Urinary bladder (tissue), 4 donors: ENCODE data around the gene SRPX2. TPM values are rescaled to one million over a fixed set of nuclear protein-coding genes. Genes with fewer than 3 reads are reported as not detected.

Source experiments
- DNase-seq: peaks from one replicate; pipeline ENCODE4 v3.0.0-alpha.2; 2015; ENCODE audit errors: extremely low spot score
- H3K27ac ChIP-seq: one replicate; pipeline ENCODE4 v1.5.1; 2013; ENCODE audit warnings: low read depth, mild to moderate bottlenecking, moderate library complexity
- H3K36me3 ChIP-seq: one replicate; pipeline ENCODE4 v1.6.1; 2013; ENCODE audit warnings: mild to moderate bottlenecking, moderate library complexity; ENCODE audit not compliant: insufficient read depth
- H3K4me1 ChIP-seq: one replicate; pipeline ENCODE4 v1.6.1; 2013; ENCODE audit warnings: mild to moderate bottlenecking, moderate library complexity; ENCODE audit not compliant: insufficient read depth
- H3K4me3 ChIP-seq: one replicate; pipeline ENCODE4 v1.5.1; 2013; ENCODE audit warnings: low read depth, low read length
- WGBS: extraction: QIAGEN DNeasy Blood & Tissue Kit; methylation state at CpG from one replicate; pipeline ENCODE4 v1.1.7; 2013; 5-methylcytosine and 5-hydroxymethylcytosine counted together
- polyA plus RNA-seq: library from polyadenylated mRNA; stranded (reverse); fragments of 200-250 nt; gene quantifications from one replicate; pipeline ENCODE4 v1.2.3, GENCODE V29; 2013
- total RNA-seq: library from RNA; depleted of rRNA; stranded (reverse); fragments of >200 nt; gene quantifications from one replicate; pipeline ENCODE4 v1.2.3, GENCODE V29; 2014
- donor health status: healthy with polysubstance abuse.
- donor health status: healthy.

Gene SRPX2
- total and polyA plus RNA-seq, 2 donors: 26.4 to 27.1 TPM

DNA sequence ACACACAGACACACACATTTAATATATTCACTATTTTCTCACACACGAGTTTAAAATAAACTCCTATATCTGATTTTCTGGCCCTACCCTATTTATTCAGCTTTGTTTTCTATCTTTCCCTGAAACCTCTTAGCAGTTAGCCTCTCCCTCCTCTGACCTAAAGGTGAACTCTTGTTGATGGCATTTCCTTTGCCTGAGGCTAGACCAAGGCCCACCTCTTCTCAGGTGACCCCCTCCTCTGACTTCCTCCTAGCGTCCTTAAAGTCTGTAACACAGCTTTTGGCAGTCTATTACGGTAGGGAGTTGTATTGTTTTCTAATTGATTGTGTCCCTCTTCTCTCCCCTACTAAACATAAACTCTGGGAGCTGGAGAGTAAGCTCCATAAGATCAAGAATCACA is 1.7 kb upstream of the SRPX2 start:
- DNase-seq: no peak
- Histone ChIP-seq H3K27ac (peak overlapping the region; percentile 10), H3K4me1 (no peaks in the 10 kb centered on the region), H3K4me3 (no peak overlapping the region), H3K36me3 (no peaks in the 10 kb centered on the region)
- 73% methylated on average over 3 of the region's 3 CpGs for WGBS

DNA sequence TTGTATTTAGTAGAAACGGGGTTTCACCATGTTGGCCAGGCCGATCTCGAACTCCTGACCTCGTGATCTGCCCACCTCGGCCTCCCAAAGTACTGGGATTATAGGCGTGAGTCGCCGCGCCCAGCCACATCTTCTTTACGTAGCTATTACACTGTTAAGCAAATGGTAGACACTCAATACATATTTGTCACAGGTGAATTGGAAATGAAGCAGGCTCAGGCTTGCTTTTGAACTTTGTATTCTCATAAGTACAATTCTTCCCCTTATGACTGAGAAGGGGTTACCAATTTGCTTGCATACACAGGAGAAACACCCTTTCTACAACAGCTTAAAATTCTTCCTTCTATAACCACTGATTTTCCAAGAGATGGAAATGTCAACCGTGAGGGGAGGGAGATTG is 787 bp upstream of the SRPX2 start:
- DNase-seq: no peak
- Histone ChIP-seq H3K4me1 (no peaks in the 10 kb centered on the region), H3K4me3 (no peak overlapping the region), H3K27ac (peak overlapping the region; percentile 80), H3K36me3 (no peaks in the 10 kb centered on the region)
- 88% methylated on average over 11 of the region's 11 CpGs for WGBS

DNA sequence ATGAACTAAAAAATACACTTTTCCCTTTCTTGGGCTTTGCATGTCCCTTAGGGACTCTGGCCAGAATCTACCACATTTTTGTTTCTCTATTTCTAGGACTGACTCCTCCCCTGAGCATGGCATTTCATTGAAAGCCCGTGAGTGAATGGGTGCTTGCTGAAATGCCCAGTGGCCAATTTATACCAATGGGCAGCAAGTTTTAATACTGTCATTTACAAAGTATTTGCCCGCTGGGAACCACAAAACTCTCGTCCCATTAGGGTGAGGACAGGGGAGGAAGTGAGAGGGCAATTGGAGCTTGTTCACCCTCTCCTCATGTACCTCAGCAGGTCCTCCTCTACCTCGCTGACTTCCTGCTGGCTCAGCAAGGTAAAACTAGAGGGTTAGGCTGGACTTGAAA is 1.1 kb downstream of the SRPX2 start:
- no peaks in the 10 kb centered on the region for H3K36me3 ChIP-seq
- 72% methylated on average over 4 of the region's 4 CpGs for WGBS
- H3K27ac ChIP-seq: peak overlapping the region; percentile 23
- no peaks in the 10 kb centered on the region for H3K4me1 ChIP-seq
- no peak overlapping the region for H3K4me3 ChIP-seq
- DNase-seq: no peak

DNA sequence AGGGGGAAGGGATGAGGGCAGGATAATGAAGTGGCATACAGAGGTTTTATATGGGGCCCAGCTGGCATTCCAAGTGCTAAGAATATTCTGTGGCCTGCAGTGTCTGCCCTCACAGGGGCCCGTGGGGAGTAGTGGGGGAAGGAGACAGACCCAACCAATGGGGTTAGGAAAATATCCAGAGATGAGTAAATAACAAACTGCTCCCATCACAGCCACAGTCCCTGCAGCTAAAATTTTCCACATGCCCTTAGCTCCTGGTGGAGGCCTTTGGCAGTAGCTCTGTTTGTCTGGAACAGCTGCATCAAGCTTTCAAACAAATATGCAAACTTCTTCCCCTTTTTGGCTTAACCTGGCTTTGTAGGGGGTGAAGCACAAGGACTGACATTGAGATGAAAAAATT is 3.1 kb downstream of the SRPX2 start:
- DNase-seq: no peak
- Histone ChIP-seq H3K4me1 (no peaks in the 10 kb centered on the region), H3K4me3 (no peak overlapping the region), H3K36me3 (no peaks in the 10 kb centered on the region), H3K27ac (peak overlapping the region; percentile 23)
- 25% methylated on average over 1 of the region's 1 CpG for WGBS

DNA sequence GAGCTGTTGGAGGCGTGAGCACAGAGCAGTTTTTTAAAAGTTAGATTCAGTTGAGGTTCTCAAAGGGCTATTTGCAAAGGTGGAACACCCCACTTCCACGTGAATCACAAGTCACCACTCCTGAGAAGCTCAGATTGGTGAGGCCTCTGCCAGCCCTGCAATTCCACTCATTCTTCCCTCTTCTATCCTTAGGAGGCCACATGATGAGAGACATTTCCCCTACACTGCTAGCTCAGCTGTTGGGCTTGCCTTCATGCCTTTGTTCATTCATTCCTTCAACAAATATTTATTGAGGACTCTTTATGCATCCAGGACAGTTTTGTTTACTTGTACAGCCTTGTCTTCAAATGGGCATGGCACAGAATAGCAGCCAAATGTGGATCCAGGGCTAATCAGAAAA is 3.7 kb downstream of the SRPX2 start:
- H3K4me3 ChIP-seq: no peak overlapping the region
- no peaks in the 10 kb centered on the region for H3K4me1 ChIP-seq
- DNase-seq: no peak
- WGBS: 71% methylated on average over 2 of the region's 2 CpGs
- no peaks in the 10 kb centered on the region for H3K36me3 ChIP-seq
- no peak overlapping the region for H3K27ac ChIP-seq

DNA sequence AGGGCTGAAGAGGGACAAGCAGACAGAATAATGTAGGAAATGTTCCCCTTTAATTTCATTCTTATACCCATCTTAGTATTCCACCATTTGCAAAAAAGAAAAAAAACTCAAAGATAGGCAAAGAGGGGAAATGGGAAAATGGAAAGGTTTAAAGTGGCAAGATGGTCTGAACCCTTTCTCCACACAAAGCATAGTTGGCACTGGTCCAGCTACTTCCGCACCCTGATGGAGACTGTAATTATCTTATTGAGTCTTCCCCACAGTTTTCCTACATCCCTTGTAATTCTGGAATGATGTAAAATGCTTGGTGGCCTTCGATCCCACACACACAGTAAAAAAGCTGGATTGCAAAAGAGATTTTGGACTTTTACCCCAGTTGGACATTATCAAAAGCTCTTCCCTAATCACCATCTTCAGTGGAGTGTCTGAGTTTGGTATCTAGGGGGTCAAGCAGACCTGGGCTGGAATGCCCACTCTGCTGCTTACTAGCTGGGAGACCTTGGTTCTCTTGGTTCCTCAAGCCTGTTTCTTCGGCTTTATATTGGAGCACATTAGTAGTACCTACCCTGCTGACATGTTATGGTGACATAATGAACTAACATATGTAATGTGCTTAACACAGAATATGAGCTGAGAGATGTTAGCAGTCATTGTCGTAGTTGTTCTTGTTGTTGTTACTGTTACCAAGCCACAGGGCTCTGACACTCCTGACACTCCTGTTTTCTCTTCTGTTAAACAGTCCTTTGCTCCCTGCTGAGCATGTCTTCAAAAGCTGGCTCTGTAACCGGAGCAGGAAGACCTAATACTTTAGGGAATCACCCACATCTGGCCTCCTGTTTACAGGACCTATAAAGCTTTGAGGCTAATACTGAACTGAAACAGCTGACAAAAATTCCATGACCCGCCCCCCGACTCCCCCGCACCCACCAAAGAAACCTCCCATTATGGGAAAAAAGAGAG is 4.7 kb downstream of the SRPX2 start:
- H3K36me3 ChIP-seq: no peaks in the 10 kb centered on the region
- no peaks in the 10 kb centered on the region for H3K4me1 ChIP-seq
- H3K27ac ChIP-seq: peak overlapping the region; percentile 92
- WGBS: 43% methylated on average over 8 of the region's 8 CpGs
- no peak overlapping the region for H3K4me3 ChIP-seq
- no peak for DNase-seq

DNA sequence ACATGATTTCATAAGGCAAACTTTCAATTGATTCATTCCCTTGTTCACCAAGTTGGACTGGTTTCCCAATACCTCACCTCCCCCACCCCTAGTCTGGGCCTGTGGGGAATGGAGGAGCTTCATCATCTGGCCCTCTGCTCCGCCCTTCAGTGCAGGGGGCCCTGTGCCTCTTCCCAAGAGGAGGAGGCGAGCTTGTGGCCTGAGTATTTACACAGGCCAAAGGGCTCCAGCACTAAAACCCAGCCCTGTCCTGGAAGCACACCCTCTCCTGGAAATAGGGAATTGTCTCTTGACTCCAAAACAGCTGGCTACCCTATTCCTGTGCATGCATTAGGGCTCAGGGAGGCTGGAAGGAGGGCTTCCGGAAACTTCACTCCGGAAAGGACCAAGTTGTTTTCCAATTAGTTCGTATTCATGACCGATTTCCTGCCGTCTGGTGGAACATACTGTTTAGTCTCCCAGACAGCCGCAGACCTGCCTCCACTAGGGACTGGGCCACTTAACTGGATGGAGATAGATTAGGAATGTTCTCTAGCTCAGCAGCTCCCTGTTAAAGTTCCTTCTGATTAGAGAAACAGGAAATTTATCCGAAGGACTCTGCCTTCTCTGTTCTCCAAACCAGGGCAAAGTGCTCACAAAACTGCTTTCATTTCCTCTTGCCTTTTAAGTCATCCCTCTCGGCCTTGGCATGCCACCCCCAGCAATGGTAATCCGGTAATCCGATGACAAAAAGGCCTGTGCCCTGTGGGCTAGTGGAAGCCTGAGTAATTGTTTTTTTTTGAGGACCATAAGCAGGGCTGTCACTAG is 5.8 kb downstream of the SRPX2 start:
- H3K4me3 ChIP-seq: no peak overlapping the region
- peak overlapping the region; percentile 59 for H3K27ac ChIP-seq
- 40% methylated on average over 12 of the region's 12 CpGs for WGBS
- DNase-seq: no peak
- H3K4me1 ChIP-seq: no peaks in the 10 kb centered on the region
- no peaks in the 10 kb centered on the region for H3K36me3 ChIP-seq

DNA sequence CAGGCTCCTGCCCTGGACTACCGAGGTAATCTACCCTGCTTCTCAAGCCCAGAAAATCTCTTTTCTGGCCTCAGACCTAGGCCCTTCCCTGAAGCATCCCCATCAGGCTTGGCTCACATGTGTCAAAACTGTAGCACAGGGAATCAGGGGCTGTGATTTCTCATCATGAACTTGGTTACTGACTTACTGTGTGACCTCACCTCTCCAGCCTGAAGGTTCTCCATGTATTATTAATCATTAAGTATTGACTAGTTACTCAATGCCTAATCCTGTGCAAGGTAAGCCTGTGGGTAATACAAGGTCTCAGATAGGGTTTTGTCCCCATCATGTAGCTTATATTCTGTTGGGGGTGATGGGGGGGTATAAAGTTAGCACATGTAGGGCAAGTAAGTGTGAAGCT is 6.8 kb downstream of the SRPX2 start:
- no peak for DNase-seq
- WGBS: 96% methylated on average over 1 of the region's 1 CpG
- H3K27ac ChIP-seq: no peak overlapping the region

DNA sequence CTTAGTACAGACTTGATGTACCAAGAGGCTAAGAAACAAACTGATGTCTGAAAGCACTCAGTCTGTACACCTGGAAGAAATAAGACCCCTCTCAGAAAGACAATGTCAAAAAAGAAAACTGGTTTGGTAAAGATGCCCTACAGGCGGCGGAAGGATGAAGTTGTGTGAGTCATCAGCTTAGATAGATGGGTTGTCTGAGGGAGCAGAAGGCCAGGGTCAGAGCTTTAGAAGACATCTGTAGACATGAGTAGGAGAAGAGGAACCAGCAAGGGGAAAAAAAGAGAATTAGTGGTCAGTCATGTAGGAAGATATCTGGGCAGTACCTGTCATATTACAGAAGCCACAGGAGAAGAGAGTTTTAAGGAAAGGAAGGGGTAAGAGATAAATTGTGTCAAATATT is 8.3 kb downstream of the SRPX2 start:
- WGBS: 85% methylated on average over 2 of the region's 2 CpGs
- H3K27ac ChIP-seq: no peak overlapping the region
- no peaks in the 10 kb centered on the region for H3K36me3 ChIP-seq

More for the DNA sequence above, 6.8 kb downstream of the SRPX2 start:
- Histone ChIP-seq H3K4me1 (no peaks in the 10 kb centered on the region), H3K36me3 (no peaks in the 10 kb centered on the region), H3K4me3 (no peak overlapping the region)

DNA sequence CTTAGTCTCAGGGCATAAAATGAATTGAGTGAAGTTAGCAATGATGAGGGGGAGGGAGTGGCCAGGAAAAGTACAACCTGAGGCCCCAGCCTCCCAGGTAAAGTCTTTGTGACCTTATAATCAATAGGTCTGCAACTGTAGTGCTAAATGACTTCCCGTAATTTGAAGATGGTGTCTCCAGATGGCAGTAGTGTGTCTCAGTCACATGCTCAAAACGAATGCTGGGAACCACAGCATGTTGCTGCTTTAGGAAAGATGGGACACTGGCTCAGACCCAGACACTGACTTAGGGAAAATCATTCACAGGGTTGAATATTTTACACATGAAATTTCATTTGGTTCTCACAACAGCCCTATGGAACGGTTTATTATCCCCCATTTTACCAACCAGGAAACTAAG is 10.3 kb downstream of the SRPX2 start:
- DNase-seq: no peak
- no peaks in the 10 kb centered on the region for H3K36me3 ChIP-seq
- H3K27ac ChIP-seq: no peak overlapping the region
- H3K4me3 ChIP-seq: no peak overlapping the region
- no peaks in the 10 kb centered on the region for H3K4me1 ChIP-seq
- WGBS: 42% methylated on average over 3 of the region's 3 CpGs

More for the DNA sequence above, 8.3 kb downstream of the SRPX2 start:
- no peaks in the 10 kb centered on the region for H3K4me1 ChIP-seq
- no peak overlapping the region for H3K4me3 ChIP-seq
- DNase-seq: no peak

DNA sequence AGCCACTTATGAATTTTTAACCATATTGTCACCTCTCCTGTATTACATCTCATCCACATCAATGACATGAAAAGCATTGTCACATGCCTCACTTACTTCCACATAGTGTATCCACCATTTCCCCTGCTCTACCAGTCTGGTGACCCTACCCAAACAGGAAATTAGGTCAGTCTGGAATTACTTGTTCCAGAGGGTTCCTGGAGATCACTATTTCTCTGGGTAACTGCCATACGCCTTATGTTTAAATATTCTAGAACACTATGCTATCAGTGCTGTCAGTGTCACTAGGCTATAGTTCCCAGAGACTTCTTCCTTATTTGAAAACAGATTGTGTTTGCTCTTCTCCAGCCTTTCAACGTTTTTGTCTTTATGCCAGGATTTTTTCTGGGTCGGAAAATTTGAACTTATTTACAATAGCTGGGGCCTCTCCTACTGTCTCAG is 15.0 kb downstream of the SRPX2 start:
- Histone ChIP-seq H3K36me3 (no peaks in the 10 kb centered on the region), H3K27ac (no peak overlapping the region), H3K4me3 (no peak overlapping the region), H3K4me1 (no peaks in the 10 kb centered on the region)
- 24% methylated on average over 3 of the region's 3 CpGs for WGBS
- no peak for DNase-seq

DNA sequence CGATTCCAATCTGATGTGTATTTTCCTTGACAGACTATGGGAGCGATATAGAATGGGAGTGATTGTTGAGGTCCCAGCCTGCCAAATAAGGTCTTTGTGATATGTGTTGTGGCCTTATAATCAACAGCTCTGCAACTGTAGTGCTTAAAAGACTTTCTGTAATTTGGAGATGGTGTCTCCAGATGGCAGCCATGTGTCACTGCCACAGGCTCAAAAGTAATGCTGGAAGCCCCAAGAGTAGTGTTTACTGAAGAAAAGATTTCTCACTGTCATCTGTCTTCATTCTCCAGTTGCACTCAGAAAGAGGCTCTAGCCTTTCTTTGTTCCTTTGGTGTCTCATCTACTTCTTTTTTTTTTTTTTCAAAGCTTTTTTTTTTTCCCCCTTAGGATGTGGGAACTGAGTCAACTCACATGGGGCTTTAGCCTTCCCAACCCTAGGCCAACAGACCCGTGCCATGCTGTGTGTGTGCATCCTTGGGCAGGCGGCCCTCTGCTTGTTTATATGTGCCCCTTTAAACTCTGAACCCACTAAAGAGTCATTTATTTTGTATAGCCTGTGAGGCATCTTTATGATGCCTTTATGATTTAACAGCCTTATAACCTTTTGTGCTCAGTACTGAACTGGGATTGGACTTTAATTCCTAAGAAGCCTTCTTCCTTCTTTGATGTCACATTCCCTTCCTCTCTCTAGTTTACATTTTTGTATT is 15.6 kb downstream of the SRPX2 start:
- no peak for DNase-seq
- Histone ChIP-seq H3K36me3 (no peaks in the 10 kb centered on the region), H3K4me3 (no peak overlapping the region), H3K4me1 (no peaks in the 10 kb centered on the region), H3K27ac (no peak overlapping the region)
- 60% methylated on average over 4 of the region's 4 CpGs for WGBS

DNA sequence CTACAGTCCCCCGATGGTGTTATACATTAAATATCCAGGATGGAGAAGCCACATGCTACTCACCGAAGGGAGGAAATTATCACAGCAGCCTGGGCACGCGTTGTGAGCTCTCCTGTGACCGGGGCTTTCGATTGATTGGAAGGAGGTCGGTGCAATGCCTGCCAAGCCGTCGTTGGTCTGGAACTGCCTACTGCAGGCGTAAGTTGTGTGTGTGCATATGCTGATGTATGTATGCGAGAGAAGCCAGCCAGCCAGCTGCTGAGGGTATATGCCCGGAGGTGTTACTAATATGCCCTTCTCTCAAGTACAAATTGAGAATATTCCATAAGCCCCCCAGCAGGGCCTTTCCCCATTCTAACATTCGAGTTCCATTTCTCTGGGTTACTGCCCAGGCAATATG is 18.2 kb downstream of the SRPX2 start:
- Histone ChIP-seq H3K27ac (no peak overlapping the region), H3K4me1 (no peaks in the 10 kb centered on the region), H3K4me3 (no peak overlapping the region), H3K36me3 (no peaks in the 10 kb centered on the region)
- DNase-seq: no peak
- WGBS: 95% methylated on average over 13 of the region's 13 CpGs
